HG02623 (cell line): ENCODE data around the gene ITIH6.

Source experiments
- ATAC-seq: cut with Tn5 transposase; IDR thresholded peaks from one replicate; pipeline ENCODE4 v1.9.1; 2021; ENCODE audit warnings: moderate library complexity; ENCODE audit not compliant: unreplicated experiment

Gene ITIH6

GRCh38 chrX:54715621-54716020, 82.4 kb downstream of the ITIH6 start:
- no peak for ATAC-seq

GRCh38 chrX:54714424-54714823, 83.6 kb downstream of the ITIH6 start:
- ATAC-seq = no peak

- ATAC-seq = no peak
Measured at GRCh38 chrX:54711735-54712134, 86.3 kb downstream of the ITIH6 start.

- no peak for ATAC-seq
Measured at GRCh38 chrX:54710920-54711319, 87.1 kb downstream of the ITIH6 start.

- ATAC-seq = no peak
Measured at GRCh38 chrX:54708404-54708803, 89.7 kb downstream of the ITIH6 start.
